Keratinocyte (primary cell): Measurements from ENCODE around the gene NT5C. TPM values are rescaled to one million over a fixed set of nuclear protein-coding genes. Genes with fewer than 3 reads are reported as not detected.
"Not testable (repeated sequence)": the region's sequence is repeated elsewhere in the genome, so short reads cannot be mapped to it uniquely, and the experiment has no call there.

Source experiments
- DNase-seq: peaks from one replicate; pipeline ENCODE4 v3.0.0-alpha.2; 2011; ENCODE audit warnings: low read depth, missing footprints, low spot score
- FAIRE-seq: peaks from 2 replicates; lab custom pipeline; 2011; peaks lifted over from hg19 to GRCh38; lab: Jason Lieb, UNC
- H2AFZ ChIP-seq: 2 replicates; pipeline ENCODE4 v1.6.0; 2012; ENCODE audit warnings: low read length, control low read depth, inconsistent platforms; ENCODE audit not compliant: control insufficient read depth
- H3K27ac ChIP-seq: 2 replicates; pipeline ENCODE4 v1.5.1; 2011; ENCODE audit warnings: low read length; ENCODE audit not compliant: control insufficient read depth, insufficient read depth
- H3K27me3 ChIP-seq: 3 replicates; pipeline ENCODE4 v1.6.0; 2011; ENCODE audit warnings: low read length; ENCODE audit not compliant: control insufficient read depth, insufficient read depth; ENCODE audit errors: extremely low read depth
- H3K36me3 ChIP-seq, 2 experiments: 2 replicates in 1 of 2; 3 replicates in 1 of 2; pipeline ENCODE4 v1.5.1; 2011; ENCODE audit warnings: low read length in 2 of 2, mild to moderate bottlenecking in 1 of 2; ENCODE audit not compliant: control insufficient read depth in 2 of 2, insufficient read depth in 2 of 2; ENCODE audit errors: extremely low read depth in 1 of 2
- H3K4me1 ChIP-seq: 3 replicates; pipeline ENCODE4 v1.5.1; 2011; ENCODE audit warnings: low read length; ENCODE audit not compliant: control insufficient read depth, insufficient read depth; ENCODE audit errors: extremely low read depth
- H3K4me2 ChIP-seq: 3 replicates; pipeline ENCODE4 v1.6.0; 2011; ENCODE audit warnings: low read depth, low read length; ENCODE audit not compliant: control insufficient read depth, insufficient read depth; ENCODE audit errors: extremely low read depth
- H3K4me3 ChIP-seq, 3 experiments: fragments of 200-600 bp in 1 of 3; sonication (generic) in 1 of 3; 2 replicates in 2 of 3; 3 replicates in 1 of 3; pipeline ENCODE4 v1.5.1; 2011 to 2016; ENCODE audit warnings: low read length in 3 of 3, mild to moderate bottlenecking in 3 of 3, control low read depth in 2 of 3, inconsistent platforms in 1 of 3, low read depth in 1 of 3, mixed read lengths in 1 of 3, mixed run types in 1 of 3, moderate library complexity in 1 of 3; ENCODE audit not compliant: control insufficient read depth in 2 of 3, insufficient read depth in 2 of 3; ENCODE audit errors: extremely low read depth in 1 of 3
- H3K79me2 ChIP-seq: 2 replicates; pipeline ENCODE4 v1.6.0; 2012; ENCODE audit warnings: low read length; ENCODE audit not compliant: control insufficient read depth, insufficient read depth
- H3K9ac ChIP-seq: 3 replicates; pipeline ENCODE4 v1.6.0; 2011; ENCODE audit warnings: low read length; ENCODE audit not compliant: control insufficient read depth, insufficient read depth; ENCODE audit errors: extremely low read depth
- H3K9me1 ChIP-seq: 3 replicates; pipeline ENCODE4 v1.6.0; 2011; ENCODE audit warnings: low read length; ENCODE audit not compliant: control insufficient read depth, insufficient read depth; ENCODE audit errors: extremely low read depth
- H3K9me3 ChIP-seq: 2 replicates; pipeline ENCODE4 v1.5.1; 2012; ENCODE audit warnings: low read depth, low read length; ENCODE audit not compliant: control insufficient read depth
- H4K20me1 ChIP-seq: 3 replicates; pipeline ENCODE4 v1.6.0; 2011; ENCODE audit warnings: low read length; ENCODE audit not compliant: control insufficient read depth, insufficient read depth; ENCODE audit errors: extremely low read depth
- CTCF ChIP-seq, 3 experiments: IDR thresholded peaks in 1 of 3; conservative IDR thresholded peaks in 1 of 3; optimal IDR thresholded peaks in 1 of 3; 2 replicates in 2 of 3; 3 replicates in 1 of 3; pipeline versions ENCODE3 to v1.5.1; 2011; ENCODE audit warnings: low read length in 3 of 3, mild to moderate bottlenecking in 3 of 3, moderate library complexity in 2 of 3, control low read depth in 1 of 3, inconsistent platforms in 1 of 3; ENCODE audit not compliant: insufficient read depth in 2 of 3; ENCODE audit errors: extremely low read depth in 1 of 3
- EZH2 ChIP-seq: IDR thresholded peaks from one replicate; pipeline ENCODE4 v1.6.1; 2012; ENCODE audit warnings: inconsistent platforms, mild to moderate bottlenecking, low read length, moderate library complexity
- dilution Hi-C: fragments of 300-500 bp; cut with MboI; formaldehyde crosslinking; loops from one replicate; pipeline ENCODE4 v1.7.0; 2020; ENCODE audit warnings: low sequenced_read_pairs; ENCODE audit not compliant: extremely low pct_ligation_motif_present
- polyA plus RNA-seq, 5 experiments: library from polyadenylated mRNA; depleted of rRNA in 3 of 5; stranded (reverse) in 3 of 5; stranded (forward) in 1 of 5; unstranded in 1 of 5; fragments of >200 nt; gene quantifications; 1 replicate in 1 of 5; 2 replicates in 3 of 5; 3 replicates in 1 of 5; pipeline versions ENCODE4 v1.2.1 to v1.2.3, GENCODE V29; 2011 to 2012; ENCODE audit warnings: missing spikeins in 2 of 5, low read depth in 1 of 5, low replicate concordance in 1 of 5

The NT5C gene
- polyA plus RNA-seq, 1 donor (not counting 4 experiments of a cell fraction or from before 2014, with no cell fraction given): 29.9 TPM

- H2AFZ ChIP-seq: no peak overlapping the region
- no peak overlapping the region for H3K4me3 ChIP-seq
- H3K27me3 ChIP-seq: no peaks in the 10 kb centered on the region
- H4K20me1 ChIP-seq: no peaks in the 10 kb centered on the region
- no peaks in the 10 kb centered on the region for H3K9me3 ChIP-seq
- H3K4me1 ChIP-seq: peaks cover 9% of the 10 kb centered on the region
- H3K79me2 ChIP-seq: peaks cover 7% of the 10 kb centered on the region
- TF ChIP-seq CTCF (optimal IDR thresholded peaks at IDR 0.05 in 1 of 3, IDR thresholded peaks at IDR 0.05 in 1 of 3, conservative IDR thresholded peaks at IDR 0.05 in 1 of 3; ENCODE audit: extremely low read depth in 1 of 3, insufficient read depth in 2 of 3, low read length in 3 of 3): no peak
- TF ChIP-seq EZH2: no peak
- H3K27ac ChIP-seq: no peak overlapping the region
- H3K9me1 ChIP-seq: no peaks in the 10 kb centered on the region
- H3K36me3 ChIP-seq: peaks cover 15 to 24% of the 10 kb centered on the region in 2 experiments
- H3K9ac ChIP-seq: no peak overlapping the region
- DNase-seq (no peak), FAIRE-seq (no peak)
- dilution Hi-C loops: no loop called here
- no peak overlapping the region for H3K4me2 ChIP-seq
Measured at GRCh38 chr17:75133001-75133400, 1.5 kb upstream of the NT5C start.

DNA sequence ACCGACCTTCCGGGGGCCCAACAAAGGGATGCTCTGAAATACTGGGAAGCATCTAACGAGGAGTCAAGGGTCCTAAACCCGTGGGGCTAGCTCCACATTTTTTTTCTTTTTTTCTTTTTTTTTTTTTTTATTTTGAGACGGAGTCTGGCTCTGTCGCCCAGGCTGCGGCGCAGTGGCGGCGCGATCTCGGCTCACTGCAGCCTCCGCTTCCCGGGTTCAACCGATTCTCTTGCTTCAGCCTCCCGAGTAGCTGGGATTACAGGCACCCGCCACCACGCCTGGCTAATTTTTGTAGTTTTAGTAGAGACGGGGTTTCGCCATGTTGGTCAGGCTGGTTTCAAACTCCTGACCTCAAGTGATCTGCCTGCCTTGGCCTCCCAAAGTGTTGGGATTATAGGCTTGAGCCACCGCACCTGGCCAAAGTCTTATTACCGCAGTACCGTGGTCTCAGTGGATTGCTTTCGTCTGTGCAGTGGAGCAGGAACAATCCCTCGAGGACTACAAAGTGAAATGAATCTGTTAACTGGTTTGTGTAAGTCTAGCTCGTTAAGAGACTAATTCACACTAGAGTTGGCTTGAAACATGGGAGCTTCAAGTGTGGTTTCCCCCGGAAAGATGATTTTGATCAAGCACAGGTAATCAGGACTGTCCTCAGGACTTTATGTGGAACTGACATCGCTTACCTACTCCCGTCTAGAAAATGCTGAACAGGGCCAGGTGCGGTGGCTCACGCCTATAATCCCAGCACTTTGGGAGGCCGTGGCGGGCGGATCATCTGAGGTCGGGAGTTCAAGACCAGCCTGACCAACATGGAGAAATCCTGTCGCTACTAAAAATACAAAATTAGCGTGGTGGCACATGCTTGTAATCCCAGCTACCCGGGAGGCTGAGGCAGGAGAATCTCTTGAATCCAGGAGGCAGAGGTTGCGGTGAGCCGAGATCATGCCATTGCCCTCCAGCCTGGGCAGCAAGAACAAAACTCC lies 767 bp upstream of the NT5C start:
- dilution Hi-C loops, H3K9me1 ChIP-seq, FAIRE-seq, H4K20me1 ChIP-seq, H3K79me2 ChIP-seq, H3K27me3 ChIP-seq, DNase-seq, H3K9me3 ChIP-seq: not testable (repeated sequence)
- Histone ChIP-seq H2AFZ (peak overlapping the region; percentile 82), H3K4me1 (peaks cover 13% of the 10 kb centered on the region), H3K36me3 (peaks cover 15 to 24% of the 10 kb centered on the region in 2 experiments), H3K4me2 (peak overlapping the region; percentile 77), H3K9ac (peak overlapping the region; percentile 86), H3K27ac (peak overlapping the region; percentile 79), H3K4me3 (peak overlapping the region; percentile 61 to 81 (median 72))
